Neural cell (in vitro differentiated cells): ENCODE data around the gene ATP10D. TPM values are rescaled to one million over a fixed set of nuclear protein-coding genes. Genes with fewer than 3 reads are reported as not detected.

Experiments
- H2AFZ ChIP-seq: fragments of 200-600, 300-800 bp; sonication (generic), shearing (Covaris generic); 2 replicates; pipeline ENCODE4 v1.6.0; 2014; ENCODE audit warnings: low read depth, mild to moderate bottlenecking, antibody characterized with exemption, low read length, moderate library complexity
- H3F3A ChIP-seq: fragments of 200-600 bp; shearing (Covaris generic); 2 replicates; pipeline ENCODE4 v1.6.1; 2016; ENCODE audit warnings: mild to moderate bottlenecking, moderate library complexity, mixed read lengths, antibody characterized with exemption, low read length; ENCODE audit not compliant: insufficient read depth, poor library complexity, severe bottlenecking
- H3K27ac ChIP-seq: fragments of 200-600, 300-800 bp; sonication (generic), shearing (Covaris generic); 2 replicates; pipeline ENCODE4 v1.5.1; 2014; ENCODE audit warnings: mild to moderate bottlenecking, low read length, moderate library complexity
- H3K27me3 ChIP-seq: fragments of 300-800, 200-600 bp; sonication (generic), shearing (Covaris generic); 2 replicates; pipeline ENCODE4 v1.6.0; 2014; ENCODE audit warnings: mild to moderate bottlenecking, low read depth, low read length, moderate library complexity; ENCODE audit not compliant: insufficient read depth
- H3K36me3 ChIP-seq: fragments of 300-800, 200-600 bp; sonication (generic), shearing (Covaris generic); 2 replicates; pipeline ENCODE4 v1.5.1; 2014; ENCODE audit warnings: mild to moderate bottlenecking, antibody characterized with exemption, low read length, moderate library complexity; ENCODE audit not compliant: insufficient read depth
- H3K4me2 ChIP-seq: fragments of 300-800, 200-600 bp; sonication (generic), shearing (Covaris generic); 2 replicates; pipeline ENCODE4 v1.6.0; 2014; ENCODE audit warnings: mild to moderate bottlenecking, low read length
- H3K4me3 ChIP-seq: fragments of 300-800, 200-600 bp; sonication (generic), shearing (Covaris generic); 2 replicates; pipeline ENCODE4 v1.5.1; 2014; ENCODE audit warnings: mild to moderate bottlenecking, low read length, moderate library complexity
- H3K79me2 ChIP-seq: fragments of 200-600 bp; shearing (Covaris generic); replicated peaks from 2 replicates; pipeline ENCODE4 v1.6.0; 2014; ENCODE audit warnings: mild to moderate bottlenecking, low read length, moderate library complexity; ENCODE audit not compliant: insufficient read depth
- H3K9ac ChIP-seq: fragments of 300-800, 200-600 bp; sonication (generic), shearing (Covaris generic); 2 replicates; pipeline ENCODE4 v1.6.1; 2016; ENCODE audit warnings: mild to moderate bottlenecking, low read length, mixed read lengths
- H3K9me2 ChIP-seq: fragments of 200-600 bp; shearing (Covaris generic); 2 replicates; pipeline ENCODE4 v1.6.1; 2016; ENCODE audit warnings: mild to moderate bottlenecking, low read length, mixed read lengths; ENCODE audit not compliant: insufficient read depth
- H3K9me3 ChIP-seq: fragments of 200-600, 300-800 bp; sonication (generic), shearing (Covaris generic); 2 replicates; pipeline ENCODE4 v1.6.1; 2016; ENCODE audit warnings: mild to moderate bottlenecking, mixed run types, low read length, moderate library complexity, mixed read lengths
- H4K20me1 ChIP-seq: fragments of 200-600 bp; shearing (Covaris generic); 2 replicates; pipeline ENCODE4 v1.6.1; 2016; ENCODE audit warnings: mild to moderate bottlenecking, mixed run types; ENCODE audit not compliant: insufficient read depth
- CTCF ChIP-seq: fragments of 450-650 bp; IDR thresholded peaks from 2 replicates; pipeline ENCODE4 v1.5.1; 2014; ENCODE audit warnings: antibody characterized with exemption, mild to moderate bottlenecking, moderate library complexity; ENCODE audit not compliant: poor library complexity, severe bottlenecking
- EP300 ChIP-seq: fragments of 450-650 bp; conservative IDR thresholded peaks from 2 replicates; pipeline ENCODE4 v1.6.1; 2014; ENCODE audit warnings: antibody characterized with exemption, mild to moderate bottlenecking, moderate library complexity; ENCODE audit not compliant: poor library complexity, severe bottlenecking
- EZH2 ChIP-seq: fragments of 200-600, 300-800 bp; shearing (Covaris generic), sonication (generic); IDR thresholded peaks from 2 replicates; pipeline ENCODE4 v1.6.1; 2014; ENCODE audit warnings: antibody characterized with exemption, low read length, borderline replicate concordance, mild to moderate bottlenecking; ENCODE audit not compliant: insufficient read depth, poor library complexity, severe bottlenecking
- RAD21 ChIP-seq: fragments of 450-650 bp; conservative IDR thresholded peaks from 2 replicates; pipeline ENCODE4 v1.6.1; 2014; ENCODE audit warnings: antibody characterized with exemption, mild to moderate bottlenecking, moderate library complexity
- REST ChIP-seq: IDR thresholded peaks from 2 replicates; pipeline ENCODE4 v1.6.1; 2012; ENCODE audit warnings: borderline replicate concordance
- SMC3 ChIP-seq: fragments of 450-650 bp; conservative IDR thresholded peaks from 2 replicates; pipeline ENCODE4 v1.6.1; 2014; ENCODE audit warnings: antibody characterized with exemption, mild to moderate bottlenecking, moderate library complexity; ENCODE audit not compliant: poor library complexity
- polyA plus RNA-seq: library from polyadenylated mRNA; depleted of rRNA; stranded (reverse); fragments of >200 nt; gene quantifications from 2 replicates; pipeline ENCODE4 v1.2.3, GENCODE V29; 2014

ATP10D gene
- polyA plus RNA-seq, 1 donor from 2014 or later = 4.5 TPM

- no peak overlapping the region for H2AFZ ChIP-seq
- H3K9me3 ChIP-seq = no peaks in the 10 kb centered on the region
- H3K9me2 ChIP-seq = no peaks in the 10 kb centered on the region
- H3K36me3 ChIP-seq = no peaks in the 10 kb centered on the region
- H3K9ac ChIP-seq = no peak overlapping the region
- TF ChIP-seq RAD21 = no peak
- TF ChIP-seq SMC3 = no peak
- no peak for TF ChIP-seq CTCF
- TF ChIP-seq EP300 = no peak
- no peak for TF ChIP-seq EZH2
- no peak for TF ChIP-seq REST
- no peaks in the 10 kb centered on the region for H3K27me3 ChIP-seq
- H3K79me2 ChIP-seq = no peaks in the 10 kb centered on the region
- no peak overlapping the region for H3K4me2 ChIP-seq
- no peaks in the 10 kb centered on the region for H4K20me1 ChIP-seq
- no peak overlapping the region for H3K27ac ChIP-seq
- no peak overlapping the region for H3K4me3 ChIP-seq
- no peaks in the 10 kb centered on the region for H3F3A ChIP-seq
These were observed 157.2 kb downstream of the ATP10D start for GRCh38 chr4:47642191-47642830.

Other genes starting within 250 kb of the ATP10D start
- 22.7 and 29.6 TPM in 2 replicates for gene COMMD8, start 21.6 kb upstream of the ATP10D start, polyA plus RNA-seq